HG03460 (cell line): ENCODE results near the gene PLEKHM1.
"Not testable (repeated sequence)": the region's sequence is repeated elsewhere in the genome, so short reads cannot be mapped to it uniquely, and the experiment has no call there.

Source experiments
- ATAC-seq: cut with Tn5 transposase; IDR thresholded peaks from one replicate; pipeline ENCODE4 v1.9.1; 2021; ENCODE audit not compliant: unreplicated experiment

PLEKHM1 gene

DNA sequence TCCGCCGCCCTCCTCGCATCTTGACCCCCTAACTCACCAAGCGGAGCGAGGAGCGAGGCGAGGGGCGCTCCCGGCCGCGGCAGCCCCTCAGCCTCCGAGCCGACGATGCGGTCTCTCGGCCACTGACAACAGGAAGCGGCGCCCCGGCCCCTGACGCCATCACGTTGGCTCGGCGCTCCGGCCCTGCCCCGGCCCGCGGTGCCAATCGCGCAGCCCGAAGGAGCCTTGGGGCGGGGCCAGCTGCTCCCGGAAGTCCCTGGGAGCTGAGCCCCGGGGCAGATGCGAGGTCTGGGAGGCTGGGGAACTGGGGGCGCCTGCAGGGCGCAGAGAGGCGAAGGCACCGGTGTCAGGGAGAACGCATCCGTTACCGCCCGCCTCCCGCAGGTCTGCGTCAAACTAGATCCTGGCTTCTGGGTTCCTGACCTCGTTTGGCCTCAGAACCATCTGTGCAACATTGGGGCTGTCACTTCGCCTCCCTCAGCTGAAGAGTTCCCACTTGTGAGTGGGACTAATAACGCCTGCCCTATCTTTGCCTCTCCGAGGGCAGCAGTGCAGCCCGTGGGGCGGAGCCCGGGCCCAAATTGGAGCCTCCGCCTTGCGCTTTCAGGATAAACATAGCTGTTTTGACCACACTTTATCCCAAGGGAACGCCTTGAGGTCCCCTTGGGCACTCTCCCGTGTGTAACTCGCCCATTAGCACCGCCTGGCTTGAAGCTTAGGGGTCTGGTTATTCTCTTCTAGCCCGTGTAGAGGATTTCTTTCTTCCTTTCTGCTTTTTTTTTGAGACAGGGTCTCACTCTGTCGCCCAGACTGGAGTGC lies at the start of gene PLEKHM1:
Gene PLEKHM1, minus strand, starts transcription at position 107 of the 819 bp plus-strand sequence. CDS start 8,237 bp downstream, outside the sequence.
- ATAC-seq: peak; percentile 90

- not testable (repeated sequence) for ATAC-seq
Observed at GRCh38 chr17:45538168-45538567, 47.6 kb upstream of the PLEKHM1 start.

GRCh38 chr17:45506072-45506471 lies 15.6 kb upstream of the PLEKHM1 start:
- not testable (repeated sequence) for ATAC-seq

DNA sequence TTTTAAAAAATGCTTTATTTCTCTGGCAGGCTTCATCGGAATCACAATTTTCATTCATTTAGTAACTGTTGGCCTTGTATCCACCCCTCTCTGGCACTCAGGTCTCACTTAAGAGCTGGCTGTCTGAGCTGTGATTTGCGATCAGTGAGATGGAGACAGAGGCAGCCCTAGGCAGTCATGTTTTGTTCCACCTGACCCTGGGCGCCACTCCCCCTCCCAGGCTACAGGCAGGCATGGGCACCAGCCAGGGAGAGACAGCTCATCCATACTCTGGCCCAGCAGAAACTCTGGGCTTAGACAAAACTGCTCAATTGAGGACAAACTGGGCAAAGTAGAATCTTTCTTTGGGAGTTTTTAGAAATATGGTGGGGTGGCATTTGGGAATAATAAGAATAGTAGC lies 14.7 kb upstream of the PLEKHM1 start:
- not testable (repeated sequence) for ATAC-seq

DNA sequence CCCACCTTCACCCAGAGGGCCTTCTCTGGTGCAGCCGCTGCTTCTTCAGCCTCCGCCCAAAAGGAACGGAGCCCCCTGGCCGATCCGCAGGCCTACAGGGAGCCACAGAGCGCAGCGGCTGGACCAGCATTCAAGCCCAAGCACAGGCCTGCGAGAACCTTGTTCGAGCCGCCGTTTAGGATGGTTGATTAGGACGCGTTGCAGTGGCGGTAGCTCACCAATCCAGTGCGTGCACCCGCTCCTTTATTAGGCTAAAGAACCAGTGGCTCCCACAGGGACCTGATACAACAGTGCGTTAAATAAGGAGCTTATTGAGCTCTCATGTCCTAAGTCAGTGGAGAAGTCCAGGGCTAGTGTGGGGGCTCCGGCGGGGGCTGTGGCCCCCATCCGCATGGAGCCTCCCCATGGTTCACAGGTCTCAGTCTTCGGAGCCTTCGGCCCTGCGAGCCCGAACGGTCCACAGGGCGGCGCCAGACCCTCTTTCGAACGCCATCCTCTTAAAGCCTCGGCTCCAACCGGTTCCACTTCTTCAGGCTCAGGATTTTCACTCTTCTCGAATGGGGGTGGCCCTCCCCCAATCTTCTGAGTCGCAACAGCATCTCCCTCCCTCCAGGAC lies 10.7 kb upstream of the PLEKHM1 start:
- ATAC-seq: not testable (repeated sequence)

- not testable (repeated sequence) for ATAC-seq
Observed at GRCh38 chr17:45500478-45500877, 10.0 kb upstream of the PLEKHM1 start.

DNA sequence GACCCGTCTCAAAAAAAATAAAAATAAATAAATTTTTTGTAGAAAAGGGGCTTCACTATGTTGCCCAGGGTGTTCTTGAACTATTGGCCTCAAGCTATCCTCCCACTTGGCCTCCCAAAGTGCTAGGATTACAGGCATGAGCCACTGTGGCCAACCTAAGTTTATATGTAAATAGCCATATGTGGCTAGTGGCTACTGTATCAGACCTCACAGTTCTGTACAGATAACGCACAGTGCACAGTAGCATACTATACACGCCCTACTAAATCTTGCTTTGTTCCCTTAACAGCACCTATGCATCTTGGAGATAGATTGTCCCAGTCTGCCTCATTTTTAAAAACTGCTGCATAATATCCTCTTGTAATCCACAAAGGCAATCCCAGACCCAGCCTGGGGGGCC lies 8.7 kb upstream of the PLEKHM1 start:
- ATAC-seq: not testable (repeated sequence)

DNA sequence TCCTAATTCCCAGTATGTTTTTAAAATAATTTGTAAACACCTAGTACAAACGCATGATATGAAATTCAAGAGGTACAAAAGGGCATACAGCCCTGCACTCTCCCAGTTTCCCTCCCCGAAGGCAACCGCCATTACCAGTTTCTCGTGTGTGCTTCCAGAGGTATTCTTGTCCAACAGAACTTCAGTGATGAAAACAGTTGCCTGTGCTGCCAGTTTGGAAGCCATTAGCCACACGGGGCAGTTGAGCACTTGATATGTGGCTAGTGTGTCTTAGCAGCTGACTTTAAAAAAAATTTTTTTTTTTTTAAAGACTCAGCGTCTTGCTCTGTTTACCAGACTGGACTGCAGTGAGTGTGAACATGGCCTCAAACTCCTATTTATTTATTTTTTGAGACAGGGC lies 7.9 kb upstream of the PLEKHM1 start:
- not testable (repeated sequence) for ATAC-seq

DNA sequence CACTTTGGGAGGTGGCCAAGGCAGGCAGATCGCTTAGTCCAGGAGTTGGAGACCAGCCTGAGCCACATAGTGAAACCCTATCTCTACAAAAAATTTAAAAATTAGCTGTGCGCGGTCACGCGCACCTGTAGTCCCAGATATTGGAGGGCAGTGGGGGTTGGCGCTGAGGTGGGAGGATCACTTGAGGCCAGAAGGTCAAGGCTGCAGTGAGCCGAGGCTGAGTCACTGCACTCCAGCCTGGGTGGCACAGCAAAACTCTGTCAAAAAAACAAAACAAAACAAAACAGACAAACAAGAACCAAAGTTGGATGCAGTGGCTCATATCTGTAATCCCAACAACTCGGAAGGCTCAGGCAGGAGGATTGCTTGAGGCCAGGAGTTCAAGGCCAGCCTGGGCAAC lies 6.9 kb upstream of the PLEKHM1 start:
- ATAC-seq: not testable (repeated sequence)

- ATAC-seq: not testable (repeated sequence)
Observed at GRCh38 chr17:45496507-45496906, 6.0 kb upstream of the PLEKHM1 start.

- ATAC-seq: not testable (repeated sequence)
Observed at GRCh38 chr17:45494556-45494955, 4.0 kb upstream of the PLEKHM1 start.

GRCh38 chr17:45492156-45492555 lies 1.6 kb upstream of the PLEKHM1 start:
- not testable (repeated sequence) for ATAC-seq

DNA sequence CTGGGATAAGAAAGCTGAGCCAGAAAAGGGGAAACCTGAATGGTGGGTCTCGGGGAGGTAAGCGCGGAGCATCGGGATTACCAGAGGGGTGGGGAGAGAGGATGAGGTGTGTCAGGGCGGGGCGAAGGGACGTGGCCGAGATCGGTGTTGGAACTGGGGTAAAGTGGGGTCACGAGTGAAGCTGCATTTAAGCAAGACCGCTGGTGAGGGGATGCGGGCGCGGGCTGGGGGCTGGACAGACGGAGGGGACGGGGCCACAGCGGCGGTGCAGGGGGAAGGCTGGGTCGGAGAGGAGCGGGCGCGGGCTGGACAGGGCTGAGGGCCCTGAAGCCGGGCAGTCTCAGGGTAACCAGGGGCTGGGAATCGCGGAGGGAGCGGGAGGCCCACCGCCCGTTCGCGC lies 323 bp downstream of the PLEKHM1 start:
- peak; percentile 14 for ATAC-seq

DNA sequence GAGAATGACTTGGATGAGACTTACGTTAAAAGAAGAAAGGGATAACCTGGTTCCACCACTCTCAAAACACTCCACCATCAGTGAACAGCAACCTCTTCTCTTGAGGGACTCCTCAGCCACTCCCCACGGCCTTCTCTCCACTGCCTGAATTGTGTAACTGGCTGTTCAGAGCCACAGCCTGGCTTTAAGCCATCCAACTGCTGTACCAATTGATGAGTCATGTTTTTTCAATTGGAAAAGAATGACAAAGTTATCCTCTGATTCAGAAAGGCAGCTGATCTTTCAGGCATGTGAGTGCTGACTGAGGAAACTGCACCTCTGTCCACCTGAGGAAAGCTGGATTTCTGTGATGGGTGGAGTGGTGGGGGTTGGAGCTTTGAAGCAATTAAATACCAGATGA lies 2.8 kb downstream of the PLEKHM1 start:
- not testable (repeated sequence) for ATAC-seq

DNA sequence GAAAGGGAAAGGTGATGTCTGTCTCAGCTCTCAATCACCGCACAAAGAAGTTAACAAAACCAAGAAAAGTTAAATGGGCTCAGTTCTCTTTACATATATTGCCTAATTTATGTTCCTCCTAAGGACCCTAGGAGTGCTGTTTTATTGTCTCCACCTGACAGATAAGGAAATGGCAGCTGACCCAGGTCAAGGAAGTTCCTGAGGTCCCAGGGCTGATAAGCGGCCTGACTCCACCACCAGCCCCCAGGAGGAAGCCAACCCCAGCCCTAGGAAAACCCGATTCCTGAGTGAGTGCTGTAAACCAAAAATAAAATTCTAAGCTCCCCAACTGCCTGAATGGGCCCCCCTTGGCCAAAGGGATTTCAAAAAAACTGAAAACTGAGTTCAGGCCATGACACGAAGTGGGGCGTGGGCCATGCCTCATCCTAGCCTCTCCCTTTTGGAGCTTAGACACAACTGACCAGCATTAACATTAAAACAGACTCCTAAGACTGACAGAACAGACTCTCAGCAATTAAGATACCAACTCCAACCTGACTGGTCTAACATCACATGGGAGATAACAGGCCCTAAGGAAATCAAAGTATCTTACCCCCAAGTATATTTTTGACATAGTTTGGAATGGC lies 6.8 kb downstream of the PLEKHM1 start:
- not testable (repeated sequence) for ATAC-seq

- ATAC-seq: not testable (repeated sequence)
Observed at GRCh38 chr17:45483177-45483576, 7.3 kb downstream of the PLEKHM1 start.

DNA sequence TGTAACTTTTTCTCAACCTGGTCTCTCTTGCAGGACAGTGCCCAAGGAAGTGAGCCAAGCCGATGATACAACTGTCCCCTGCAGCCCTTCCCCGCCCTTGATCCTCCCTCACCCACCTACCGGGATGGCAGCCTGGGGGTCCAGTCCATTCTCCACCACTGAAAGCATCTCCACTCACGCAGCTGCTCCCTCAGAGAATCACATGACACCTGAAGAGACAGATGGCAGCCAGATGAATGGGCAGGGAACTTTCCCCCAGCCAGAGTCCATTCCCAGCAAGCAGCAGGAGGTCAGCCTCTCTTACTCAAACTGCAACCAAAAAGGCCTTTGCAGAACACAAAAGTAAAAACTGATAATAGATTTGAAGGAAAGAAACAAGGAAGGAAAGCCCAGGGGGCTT lies 8.2 kb downstream of the PLEKHM1 start:
- not testable (repeated sequence) for ATAC-seq

DNA sequence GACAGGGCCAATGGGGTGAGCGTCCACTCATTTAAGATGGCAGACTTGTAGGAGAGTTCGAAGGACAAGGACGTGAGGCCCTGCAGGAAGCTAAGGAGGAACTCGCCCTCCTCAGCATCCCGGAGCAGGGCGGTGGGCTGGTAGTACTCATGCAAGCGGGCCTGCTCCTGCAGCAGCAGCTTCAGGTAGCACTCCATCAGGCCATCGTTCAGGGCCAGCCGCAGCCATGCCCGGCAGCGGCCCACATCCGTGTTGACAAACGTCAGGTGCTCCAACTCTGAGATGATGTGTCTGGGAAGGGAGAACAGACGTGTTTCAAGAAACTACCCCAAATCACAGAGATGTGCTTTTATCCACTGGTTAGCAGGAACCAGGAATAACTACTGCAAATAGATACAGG lies 15.1 kb downstream of the PLEKHM1 start:
- not testable (repeated sequence) for ATAC-seq

GRCh38 chr17:45472249-45472648 lies 18.3 kb downstream of the PLEKHM1 start:
- ATAC-seq: not testable (repeated sequence)

- not testable (repeated sequence) for ATAC-seq
Observed at GRCh38 chr17:45469204-45469563, 21.3 kb downstream of the PLEKHM1 start.

DNA sequence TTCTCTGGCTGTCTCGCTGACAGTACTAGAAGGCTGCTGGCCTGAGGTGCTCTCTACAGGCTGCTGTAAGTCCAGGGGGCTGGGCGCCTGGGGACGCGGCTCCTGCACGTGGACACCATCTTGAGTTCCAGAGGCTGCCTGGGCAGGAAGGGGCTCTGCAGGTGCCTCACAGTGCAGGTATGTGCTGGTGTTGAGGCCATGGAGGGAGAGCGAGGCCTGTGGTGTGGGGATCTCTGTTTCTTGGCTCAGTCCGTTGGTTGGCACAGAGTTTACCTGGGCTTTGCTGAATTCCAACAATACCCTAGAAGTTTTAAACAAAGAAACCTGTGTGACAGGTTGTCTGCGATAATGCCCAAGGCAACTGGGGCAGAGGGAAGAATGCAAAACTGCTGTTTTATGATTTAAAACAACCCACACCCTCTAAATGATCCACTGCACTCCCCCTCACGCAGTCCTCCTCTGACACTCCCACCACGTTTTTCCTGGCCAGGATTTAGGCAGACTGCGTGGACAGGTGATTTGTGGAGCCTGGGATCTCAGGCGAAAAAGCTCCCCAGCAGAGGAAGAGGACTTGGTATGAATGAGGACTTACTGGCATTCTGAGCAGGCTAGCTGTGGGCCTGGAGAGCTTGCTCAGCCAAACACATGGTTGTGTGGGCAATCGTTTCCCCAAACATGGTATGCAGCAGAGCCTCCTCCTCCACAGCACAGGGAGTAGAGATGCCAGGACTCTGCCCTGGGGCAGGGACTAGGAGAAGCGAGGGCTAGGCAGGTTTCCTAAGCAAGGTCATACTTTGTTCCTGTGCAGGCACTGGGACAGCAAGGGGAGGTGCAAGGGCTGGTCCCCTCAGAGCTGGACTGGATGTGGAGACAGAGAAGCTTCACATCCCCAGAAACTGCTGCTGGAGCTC lies 22.0 kb downstream of the PLEKHM1 start:
- not testable (repeated sequence) for ATAC-seq
